Esophagus mucosa (tissue), 1 donor: ENCODE measurements around the gene UBL7. TPM values are rescaled to one million over a fixed set of nuclear protein-coding genes. Genes with fewer than 3 reads are reported as not detected.
"Not testable (repeated sequence)": the region's sequence is repeated elsewhere in the genome, so short reads cannot be mapped to it uniquely, and the experiment has no call there.

ENCODE experiments used
- ATAC-seq: fragments of 200-7000 bp; cut with Tn5 transposase; one replicate; pipeline ENCODE4 v1.9.1; 2020
- total RNA-seq: library from RNA; stranded (reverse); gene quantifications from one replicate; pipeline ENCODE4 v1.2.4, GENCODE V29; 2023
- donor health status: DM: yes; HTN: yes; CAD: no.

The UBL7 gene, protein sequence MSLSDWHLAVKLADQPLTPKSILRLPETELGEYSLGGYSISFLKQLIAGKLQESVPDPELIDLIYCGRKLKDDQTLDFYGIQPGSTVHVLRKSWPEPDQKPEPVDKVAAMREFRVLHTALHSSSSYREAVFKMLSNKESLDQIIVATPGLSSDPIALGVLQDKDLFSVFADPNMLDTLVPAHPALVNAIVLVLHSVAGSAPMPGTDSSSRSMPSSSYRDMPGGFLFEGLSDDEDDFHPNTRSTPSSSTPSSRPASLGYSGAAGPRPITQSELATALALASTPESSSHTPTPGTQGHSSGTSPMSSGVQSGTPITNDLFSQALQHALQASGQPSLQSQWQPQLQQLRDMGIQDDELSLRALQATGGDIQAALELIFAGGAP
- 28.2 TPM for total RNA-seq

DNA sequence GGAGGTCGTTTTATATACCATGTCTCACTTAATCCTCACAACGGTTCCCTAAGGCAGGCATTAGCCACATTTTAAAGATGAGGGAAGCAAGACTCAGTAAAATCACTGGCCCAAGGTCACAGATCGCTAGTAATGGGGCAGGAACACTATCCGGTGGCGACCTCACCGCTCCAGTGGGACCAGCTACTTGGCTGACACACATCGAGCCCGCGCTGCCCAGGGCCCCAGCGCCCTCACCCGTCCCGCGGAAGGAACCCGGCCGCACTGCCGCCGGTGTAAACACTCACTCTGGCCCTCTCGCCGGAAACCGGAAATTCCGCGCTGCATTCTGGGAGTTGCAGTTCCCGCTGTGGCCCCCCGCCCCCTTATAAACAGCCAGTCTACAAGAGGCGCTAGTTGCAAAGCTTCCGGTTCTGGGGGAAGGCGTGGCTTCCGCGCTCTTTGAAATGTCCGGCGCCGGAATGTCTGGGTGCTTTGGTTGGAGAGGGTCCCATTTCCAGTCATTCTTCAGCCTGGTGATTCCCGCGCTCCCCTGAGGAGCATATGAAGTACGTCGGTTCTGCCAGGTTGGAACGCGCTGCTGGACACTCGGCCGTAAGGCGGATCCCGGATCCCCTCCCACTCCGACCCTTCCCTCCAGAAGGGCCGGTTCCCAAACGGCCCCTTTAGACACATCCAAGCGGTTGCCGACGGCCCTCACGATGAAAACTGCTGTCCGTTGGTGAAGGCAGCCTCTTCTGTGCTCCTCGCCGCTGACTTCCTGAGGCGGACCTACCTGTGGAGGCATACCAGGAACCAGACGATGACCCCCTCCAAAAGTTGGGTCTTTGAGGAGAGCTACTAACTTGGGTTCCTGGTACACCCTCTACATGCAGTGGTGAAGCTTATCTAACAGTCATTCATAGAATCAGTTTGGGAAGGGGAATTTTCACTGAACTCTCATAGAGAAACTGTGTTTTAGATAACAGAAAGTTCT, at the start of gene UBL7:
TSS of gene UBL7 (minus strand) at position 290 of the 976 bp plus-strand sequence. CDS start 2,293 bp downstream, outside the sequence.
- ATAC-seq = peak; percentile 98

DNA sequence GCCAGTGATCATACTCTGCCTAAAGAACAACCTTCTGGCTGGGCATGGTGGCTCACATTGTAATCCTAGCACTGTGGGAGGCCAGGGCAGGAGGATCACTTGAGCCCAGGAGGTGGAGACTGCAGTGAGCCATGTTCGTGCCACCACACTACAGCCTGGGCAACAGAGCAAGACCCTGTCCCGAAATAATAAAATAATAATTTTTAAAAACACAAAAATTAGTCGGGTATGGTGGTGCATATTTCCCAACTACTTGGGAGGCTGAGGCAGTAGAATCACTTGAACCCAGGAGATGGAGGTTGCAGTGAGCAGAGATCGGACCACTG, 45.5 kb upstream of the UBL7 start:
- ATAC-seq = no peak

DNA sequence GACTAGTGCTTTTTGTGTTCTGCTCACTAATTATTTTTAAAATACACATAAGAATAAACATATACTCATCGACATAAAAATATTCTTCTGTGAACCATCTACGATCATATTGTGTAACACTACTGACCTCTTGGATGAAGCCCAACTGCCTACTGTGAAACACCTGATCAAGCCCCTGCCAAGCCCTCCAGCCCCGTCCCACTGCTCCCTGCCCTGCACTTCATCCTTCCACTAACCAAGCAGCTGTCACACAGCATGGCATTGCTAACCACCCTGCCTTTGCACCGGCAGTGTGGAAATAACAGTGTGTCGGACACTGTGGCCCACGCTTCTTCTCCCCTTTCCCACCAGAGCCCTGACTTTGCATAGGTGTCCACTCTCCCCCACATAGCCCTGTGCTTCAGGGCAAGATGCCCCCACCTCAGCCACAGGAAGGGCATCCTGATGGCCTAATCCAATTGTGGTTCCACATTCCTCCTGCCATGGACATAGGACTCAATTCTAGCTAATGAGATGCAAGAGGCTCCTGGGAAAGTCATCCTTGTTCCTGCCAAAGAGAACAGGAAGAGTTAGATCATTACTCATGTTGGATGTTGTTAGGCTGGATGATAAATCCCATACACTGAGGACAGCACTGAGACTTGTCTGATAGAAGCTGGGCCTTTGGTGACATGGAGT, 45.0 kb upstream of the UBL7 start:
- ATAC-seq = peak; percentile 13

DNA sequence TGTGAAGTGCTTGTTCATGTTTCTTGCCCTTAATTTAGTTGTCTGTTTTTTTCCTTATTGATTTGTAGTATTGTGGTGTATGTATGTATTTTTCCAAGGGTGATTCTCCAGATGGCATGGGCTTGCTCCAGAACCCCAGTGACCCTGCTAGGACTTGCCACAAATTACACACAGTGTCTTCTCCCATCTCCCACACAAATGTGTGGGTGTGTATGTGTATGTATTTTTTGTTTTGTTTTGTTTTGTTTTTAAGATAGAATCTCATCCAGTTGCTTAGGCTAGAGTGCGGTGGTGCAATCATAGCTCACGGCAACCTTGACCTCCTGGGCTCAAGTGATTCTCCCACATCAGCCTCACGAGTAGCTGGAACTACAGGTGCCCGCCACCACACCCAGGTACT, 43.9 kb upstream of the UBL7 start:
- no peak for ATAC-seq

DNA sequence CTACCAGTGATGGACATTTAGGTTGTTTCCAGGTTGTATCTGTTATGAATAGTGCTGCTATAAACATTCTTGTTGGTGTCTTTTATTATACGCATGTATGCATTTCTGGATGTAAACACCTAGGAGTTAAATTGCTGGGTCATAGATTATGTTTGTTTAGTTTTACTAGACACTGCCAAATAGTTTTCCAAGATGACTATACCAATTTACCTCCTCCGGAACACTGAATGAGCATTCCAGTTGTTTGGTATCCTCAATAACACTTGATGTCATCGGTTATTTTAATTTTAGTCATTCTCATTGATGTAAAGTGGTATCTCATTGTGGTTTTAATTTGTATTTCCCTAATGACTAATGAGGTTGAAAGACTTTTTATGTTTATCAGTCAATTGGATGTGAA, 43.5 kb upstream of the UBL7 start:
- ATAC-seq = no peak

DNA sequence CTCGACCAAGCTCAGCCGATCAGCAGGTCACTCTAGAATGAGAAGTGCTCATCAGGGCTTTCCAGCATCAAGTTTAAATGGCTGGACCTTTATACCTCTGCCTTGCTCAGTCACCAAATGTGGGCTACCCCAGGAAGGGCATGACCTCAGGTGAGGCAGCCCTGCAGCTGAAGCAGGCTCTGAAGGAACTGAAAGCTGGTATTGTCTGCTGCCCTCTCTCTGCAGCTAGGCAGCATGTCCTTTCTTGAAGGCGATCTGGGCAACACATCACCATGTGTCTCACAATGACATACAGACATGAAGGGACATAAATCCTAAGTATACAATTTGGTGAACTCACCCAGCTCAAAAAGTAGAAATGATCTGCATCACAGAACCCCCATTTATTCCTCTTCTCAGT, 41.3 kb upstream of the UBL7 start:
- ATAC-seq = no peak

DNA sequence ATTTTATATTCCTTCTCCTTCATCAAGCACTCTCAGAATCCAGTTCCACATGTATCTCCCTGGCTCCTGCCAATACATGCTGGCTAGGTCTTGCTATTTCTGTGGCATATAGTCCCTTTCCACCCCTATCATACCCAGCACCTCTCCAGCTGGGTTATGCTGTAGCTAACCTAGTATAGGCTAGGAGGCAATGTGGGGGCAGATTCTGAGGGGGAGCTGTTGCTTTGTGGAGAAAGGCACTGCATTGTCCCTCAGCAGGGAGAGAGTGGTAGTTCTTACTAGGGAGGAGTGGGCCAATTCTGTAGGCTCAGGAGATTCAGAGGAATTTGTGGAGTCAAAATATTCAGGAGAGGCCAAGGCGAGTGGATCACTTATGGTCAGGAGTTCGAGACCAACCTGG, 39.4 kb upstream of the UBL7 start:
- no peak for ATAC-seq

DNA sequence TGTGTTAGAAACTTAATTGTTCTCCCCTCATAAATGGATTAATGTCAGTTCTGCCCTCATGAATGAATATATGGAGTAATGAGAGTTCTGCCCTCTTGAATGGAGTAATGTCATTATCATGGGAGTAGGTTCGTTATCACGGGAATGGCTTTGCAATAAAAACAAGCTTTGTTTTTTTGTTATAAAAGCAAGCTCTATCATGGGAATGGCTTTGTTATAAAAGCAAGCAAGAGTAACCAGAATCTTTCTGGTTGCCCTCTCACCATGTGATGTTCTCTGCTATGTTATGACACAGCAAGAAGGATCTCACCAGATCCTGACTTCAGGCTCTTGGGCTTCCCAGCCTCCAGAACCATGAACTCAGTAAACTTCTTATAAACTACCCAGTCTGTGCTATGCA, 38.4 kb upstream of the UBL7 start:
- ATAC-seq = no peak

DNA sequence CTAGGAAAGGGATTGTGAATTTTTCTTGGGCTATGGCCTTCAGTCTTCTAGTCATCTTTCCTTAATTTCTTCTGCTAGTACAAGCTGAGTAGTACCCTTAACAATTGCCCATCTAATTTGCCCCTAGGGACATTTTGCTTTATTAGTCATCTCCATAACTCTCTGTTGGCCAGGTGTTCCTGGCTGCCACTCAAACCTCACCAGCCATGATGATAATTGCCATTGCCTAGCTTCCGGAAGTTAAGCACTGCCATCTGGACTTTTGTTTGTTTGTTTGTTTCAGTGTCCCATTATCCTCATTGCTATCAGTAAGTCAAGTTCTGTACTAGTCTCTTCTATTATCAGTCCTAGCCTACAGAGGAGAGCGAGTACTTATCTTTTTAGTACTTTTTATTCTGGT, 36.6 kb upstream of the UBL7 start:
- peak; percentile 48 for ATAC-seq

DNA sequence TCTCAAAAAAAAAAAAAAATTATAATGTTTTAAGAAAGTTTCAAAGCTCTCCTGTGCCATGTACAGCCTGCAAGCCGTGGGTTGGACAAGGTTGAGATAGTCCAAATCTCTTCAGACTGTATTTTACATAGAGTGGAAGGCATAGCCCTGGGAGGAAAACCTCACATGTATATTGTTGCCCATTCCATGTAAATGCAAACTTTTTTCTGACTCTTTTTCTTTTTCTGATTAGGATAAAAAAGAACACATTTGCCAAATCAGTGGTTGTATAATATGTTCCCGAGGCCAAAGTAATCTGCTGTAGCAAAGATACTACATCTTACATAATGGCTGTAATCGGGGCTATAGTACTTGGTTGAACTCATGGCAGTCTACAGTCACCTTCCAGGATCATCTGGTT, 35.7 kb upstream of the UBL7 start:
- no peak for ATAC-seq

DNA sequence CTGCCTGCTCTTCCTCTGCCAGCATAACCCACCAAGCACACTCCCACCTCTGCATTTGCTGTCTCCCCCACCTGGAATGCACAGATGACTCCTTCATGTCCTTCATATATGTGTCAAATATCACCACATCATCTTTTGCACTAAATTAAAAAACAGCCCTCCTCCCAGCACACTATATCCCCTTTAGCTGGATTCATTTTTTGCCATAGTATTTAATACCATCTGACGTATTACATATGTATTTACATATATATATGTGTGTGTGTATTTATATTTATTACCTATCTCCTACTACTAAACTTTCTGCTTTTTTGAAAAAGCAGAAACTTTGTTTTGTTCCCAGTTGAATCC, 29.4 kb upstream of the UBL7 start:
- ATAC-seq = no peak

DNA sequence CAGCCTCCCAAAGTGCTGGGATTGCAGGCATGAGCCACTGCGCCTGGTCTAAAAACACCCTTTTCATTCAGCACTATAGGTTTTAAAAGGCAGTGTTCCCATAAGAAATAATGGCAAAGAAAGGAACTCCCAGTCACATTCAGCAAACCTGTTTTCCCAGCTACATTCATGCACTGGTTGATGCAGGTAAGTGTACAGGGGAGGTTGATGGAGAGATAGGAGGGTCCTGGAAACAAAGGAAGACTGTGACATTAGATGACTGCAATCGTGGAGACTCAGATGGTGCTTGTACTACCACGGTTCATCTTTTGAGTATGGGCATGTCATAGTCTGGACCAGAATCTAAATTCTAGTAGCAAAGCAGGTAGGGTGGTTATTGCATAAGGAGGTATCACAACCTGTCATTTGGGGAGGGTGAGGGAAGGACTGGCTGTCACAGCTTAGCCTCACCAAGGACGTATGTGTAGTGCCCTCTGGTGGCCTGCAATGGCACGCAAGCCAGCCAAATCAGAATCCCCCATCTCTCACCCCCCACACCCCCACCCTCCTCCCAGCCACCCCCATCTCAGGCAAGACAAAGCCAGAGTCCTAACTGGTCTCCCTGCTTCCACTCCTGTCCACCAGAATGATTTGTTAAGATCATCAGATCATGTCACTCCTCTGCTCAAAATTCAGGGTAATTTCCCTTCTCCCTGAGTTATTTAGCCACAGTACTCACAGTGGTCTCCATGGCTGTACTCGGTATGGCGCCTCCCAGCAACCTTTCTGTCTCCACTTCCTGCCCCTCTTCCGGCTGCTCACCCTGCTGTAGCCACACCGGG, 28.8 kb upstream of the UBL7 start:
- peak; percentile 86 for ATAC-seq

DNA sequence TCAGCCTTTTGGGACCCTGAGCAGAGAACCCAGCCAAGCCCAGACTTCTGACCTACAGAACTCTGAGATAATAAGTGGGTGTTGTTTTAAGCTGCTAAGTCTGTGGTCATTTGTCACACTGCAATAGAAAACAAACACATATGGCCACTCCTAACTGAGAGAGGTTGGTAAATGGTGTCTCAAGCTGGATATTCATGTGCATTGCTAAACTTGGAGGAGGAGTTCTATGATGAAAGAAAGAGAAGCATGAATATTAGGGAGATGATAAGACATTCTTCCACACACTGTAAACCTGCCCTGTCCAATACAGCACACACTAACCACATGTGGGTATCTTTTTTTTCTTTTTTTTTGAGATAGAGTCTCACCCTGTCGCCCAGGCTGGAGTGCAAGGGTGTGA, 27.8 kb upstream of the UBL7 start:
- no peak for ATAC-seq

DNA sequence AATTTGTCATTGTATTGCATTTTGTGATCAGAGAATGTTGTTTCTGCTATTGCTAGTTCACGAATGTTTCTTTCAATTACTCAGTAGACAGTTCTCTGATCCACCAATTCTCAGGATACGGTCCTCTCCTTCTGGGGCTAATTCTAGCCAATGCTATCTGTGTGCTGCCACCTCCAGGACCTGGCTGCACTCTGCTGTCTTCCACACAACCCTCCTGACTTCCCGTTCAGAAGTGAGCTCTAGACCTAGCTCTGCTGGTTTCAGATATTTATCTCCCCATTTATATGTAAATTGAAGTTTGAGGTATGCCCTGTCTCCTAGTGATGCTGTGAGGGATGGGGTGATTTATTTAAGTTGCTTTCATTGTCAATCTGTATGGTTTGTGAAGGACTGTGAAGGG, 21.7 kb upstream of the UBL7 start:
- ATAC-seq = no peak

DNA sequence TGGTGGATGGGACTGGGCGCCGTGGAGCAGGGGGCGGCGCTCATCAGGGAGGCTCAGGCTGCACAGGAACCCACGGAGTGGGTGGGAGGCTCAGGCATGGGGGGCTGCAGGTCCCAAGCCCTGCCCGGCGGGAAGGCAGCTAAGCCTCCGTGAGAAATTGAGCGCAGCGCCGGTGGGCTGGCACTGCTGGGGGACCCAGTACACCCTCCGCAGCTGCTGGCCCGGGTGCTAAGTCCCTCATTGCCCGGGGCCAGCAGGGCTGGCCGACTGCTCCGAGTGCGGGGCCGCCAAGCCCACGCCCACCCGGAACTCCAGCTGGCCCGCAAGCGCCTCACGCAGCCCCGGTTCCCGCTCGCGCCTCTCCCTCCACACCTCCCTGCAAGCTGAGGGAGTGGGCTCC, 19.4 kb upstream of the UBL7 start:
- ATAC-seq = not testable (repeated sequence)

DNA sequence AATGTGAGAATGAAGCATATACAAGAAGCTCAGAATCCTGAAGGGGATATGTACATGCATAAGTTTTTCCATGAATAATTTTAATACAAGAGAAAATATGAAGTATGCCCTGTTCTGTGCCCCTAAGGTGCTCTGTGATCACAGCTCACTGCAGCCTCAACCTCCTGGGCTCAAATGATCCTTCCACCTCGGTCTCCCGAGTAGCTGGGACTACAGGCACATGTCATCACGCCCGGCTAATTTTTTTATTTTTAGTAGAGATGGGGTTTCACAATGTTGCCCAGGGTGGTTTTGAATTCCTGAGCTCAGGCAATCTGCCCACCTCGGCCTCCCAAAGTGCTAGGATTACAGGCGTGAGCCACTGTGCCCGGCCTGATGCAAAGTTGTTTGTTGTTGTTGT, 10.7 kb upstream of the UBL7 start:
- ATAC-seq = not testable (repeated sequence)

DNA sequence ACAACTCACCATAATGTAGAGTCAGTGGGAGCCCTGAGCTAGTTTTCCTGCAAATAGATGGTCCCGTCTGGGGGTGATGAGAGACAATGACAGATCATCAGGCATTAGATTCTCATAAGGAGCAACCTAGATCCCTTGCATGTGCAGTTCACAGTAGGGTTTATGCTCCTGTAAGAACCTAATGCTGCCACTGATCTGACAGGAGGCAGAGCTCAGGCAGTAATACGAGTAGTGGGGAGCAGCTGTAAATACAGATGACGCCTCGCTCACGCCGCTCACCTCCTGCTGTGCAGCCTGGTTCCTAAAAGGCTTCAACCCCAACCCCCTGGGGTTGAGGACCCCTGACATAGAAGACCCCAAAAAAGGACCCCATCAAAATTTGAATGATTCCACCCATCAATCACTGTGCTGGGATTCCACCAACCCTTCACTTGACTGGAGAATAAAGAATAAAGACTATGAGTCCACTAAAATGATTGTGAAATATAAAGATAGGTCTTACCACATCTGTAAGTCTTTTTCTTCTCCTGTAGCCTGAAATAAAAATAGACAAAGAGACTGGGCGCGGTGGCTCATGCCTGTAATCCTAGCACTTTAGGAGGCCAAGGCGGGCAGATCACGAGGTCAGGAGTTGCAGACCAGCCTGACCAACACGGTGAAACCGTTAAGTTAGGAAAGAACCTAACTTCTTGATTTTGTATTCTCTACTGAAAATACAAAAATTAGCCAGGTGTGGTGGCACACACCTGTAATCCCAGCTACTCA, 9.9 kb upstream of the UBL7 start:
- ATAC-seq = no peak

DNA sequence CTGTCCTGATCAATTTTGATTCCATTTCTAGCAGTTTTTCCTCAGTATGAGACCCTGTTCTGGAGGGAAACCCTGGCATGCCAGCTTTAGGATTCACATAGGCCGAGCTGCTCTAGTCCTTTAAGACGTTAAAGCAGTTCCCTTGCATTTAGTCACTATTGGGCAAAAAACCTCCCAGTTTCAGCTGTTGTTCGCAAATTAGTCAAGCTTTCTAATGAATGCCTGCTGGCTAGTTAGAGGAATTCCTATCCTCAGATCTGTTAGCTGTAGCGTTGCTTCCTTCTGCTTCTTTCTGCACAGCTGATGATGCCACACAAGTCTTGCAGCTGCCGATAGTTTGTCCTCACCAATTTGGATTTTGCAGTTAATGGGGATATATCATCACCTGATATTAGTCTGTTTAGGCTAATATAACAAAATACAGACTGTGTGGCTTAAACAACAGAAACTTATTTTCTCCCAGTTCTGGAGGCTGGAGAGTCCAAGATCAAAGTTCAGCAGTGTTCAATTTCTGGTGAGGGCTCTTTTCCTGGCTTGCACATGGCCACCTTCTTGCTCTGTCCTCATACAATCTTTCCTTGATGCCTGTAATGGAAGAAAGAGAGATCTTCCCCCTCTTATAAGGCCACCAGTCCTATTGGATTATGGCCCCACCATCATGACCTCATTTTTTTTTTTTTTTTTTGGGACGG, 7.5 kb upstream of the UBL7 start:
- ATAC-seq = no peak

DNA sequence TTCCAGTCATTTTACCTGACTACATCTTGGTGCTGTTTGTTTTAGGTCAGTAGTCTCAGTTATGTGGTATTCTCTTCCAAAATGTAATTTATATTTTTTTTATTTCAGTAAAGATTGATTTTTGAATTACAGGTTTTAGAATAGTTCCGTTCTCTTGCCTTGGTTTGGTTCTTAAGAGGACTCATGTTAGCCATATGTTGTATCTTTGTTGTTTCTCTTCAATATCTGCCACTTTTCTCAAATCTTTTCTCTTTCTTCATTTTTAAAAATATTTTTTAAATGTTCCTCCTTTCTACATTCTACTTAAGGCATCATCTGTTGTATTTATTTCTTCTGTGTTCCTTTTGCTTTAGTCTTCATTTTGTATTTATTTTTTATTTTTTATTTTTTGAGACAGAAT, 5.6 kb upstream of the UBL7 start:
- ATAC-seq = no peak

DNA sequence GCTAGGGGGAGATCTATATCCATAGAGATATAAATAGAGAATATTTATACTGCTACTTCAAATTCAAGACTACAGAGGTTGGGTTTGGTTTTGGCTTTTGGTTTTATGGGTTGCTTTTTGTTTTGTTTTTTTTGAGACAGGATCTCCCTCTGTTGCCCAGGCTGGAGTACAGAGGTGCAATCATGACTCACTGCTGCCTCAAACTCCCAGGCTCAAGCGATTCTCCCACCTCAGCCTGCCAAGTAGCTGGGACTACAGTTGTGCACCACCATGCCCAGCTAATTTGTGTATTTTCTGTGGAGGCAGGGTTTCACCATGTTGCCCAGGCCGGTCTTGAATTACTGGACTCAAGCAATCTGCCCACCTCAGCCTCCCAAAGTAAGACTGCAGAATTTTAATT, 3.9 kb upstream of the UBL7 start:
- ATAC-seq = no peak

DNA sequence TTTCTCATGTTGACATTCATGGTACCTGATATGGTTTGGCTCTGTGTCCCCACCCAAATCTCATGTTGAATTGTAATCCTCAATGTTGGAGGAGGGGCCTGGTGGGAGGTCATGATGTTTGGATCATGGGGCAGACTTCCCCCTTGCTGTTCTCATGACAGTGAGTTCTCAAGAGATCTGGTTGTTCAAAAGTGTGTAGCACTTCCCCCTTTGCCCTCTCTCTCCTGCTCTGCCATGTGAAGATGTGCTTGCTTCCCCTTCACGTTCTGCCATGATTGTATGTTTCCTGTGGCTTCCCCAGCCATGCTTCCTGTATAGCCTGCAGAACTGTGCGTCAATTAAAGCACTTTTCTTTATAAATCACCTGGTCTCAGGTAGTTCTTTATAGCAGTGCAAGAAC, 3.3 kb upstream of the UBL7 start:
- no peak for ATAC-seq
